Loucy (cell line): ENCODE data around the gene RNASE7.

Experiments used
- CTCF ChIP-seq: fragments of 200-600 bp; sonication (generic); conservative IDR thresholded peaks from 2 replicates; pipeline ENCODE4 v1.5.1; 2014; ENCODE audit warnings: mild to moderate bottlenecking, antibody characterized with exemption, low read length
- EZH2phosphoT487 ChIP-seq: fragments of 200-600 bp; IDR thresholded peaks from 2 replicates; pipeline ENCODE4 v1.6.1; 2018; ENCODE audit warnings: antibody characterized with exemption, mild to moderate bottlenecking, moderate library complexity, borderline replicate concordance

DNA sequence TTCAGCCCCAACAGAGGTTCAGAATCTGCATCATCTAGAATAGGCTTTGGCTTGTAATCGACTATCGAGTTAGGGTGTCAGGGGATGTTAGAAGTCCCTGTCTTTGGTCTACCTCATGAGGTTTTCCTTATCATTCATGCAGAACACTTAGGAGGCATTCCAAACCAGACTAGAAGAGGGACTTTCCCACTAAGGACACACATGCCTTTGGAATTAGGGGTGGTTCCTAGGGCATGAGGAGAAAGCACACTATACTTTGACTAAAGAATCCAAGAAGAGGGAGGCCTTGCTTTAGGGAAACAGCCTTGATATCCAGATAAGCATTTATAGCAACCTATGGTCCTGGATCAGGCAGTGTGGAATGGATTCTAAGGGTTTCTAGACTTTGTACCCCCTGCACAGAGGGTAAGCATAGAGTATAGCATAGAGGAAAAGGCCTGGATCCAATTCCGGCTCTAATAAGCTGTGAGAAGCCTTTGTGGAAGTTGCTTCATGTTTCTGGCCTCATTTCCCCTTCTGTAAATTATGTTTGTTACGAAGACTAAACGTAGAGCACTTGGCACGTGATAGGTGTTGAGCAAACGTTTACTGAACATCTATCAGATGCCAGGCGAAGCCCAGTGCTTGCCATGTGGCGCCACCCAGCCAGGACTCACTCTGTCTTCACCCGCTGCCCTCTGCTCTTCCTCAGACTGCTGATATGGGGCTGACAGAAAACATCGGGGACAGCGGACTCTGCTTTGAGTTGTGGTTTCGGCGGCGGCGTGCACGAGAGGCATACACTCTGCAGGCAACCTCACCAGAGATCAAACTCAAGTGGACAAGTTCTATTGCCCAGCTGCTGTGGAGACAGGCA lies 43.1 kb downstream of the RNASE7 start:
- TF ChIP-seq CTCF (no peak), EZH2phosphoT487 (no peak)
